Heart left ventricle (tissue), 16 donors: ENCODE results near the gene DUSP18. TPM values are rescaled to one million over a fixed set of nuclear protein-coding genes. Genes with fewer than 3 reads are reported as not detected.

Experiments
- ATAC-seq, 4 donors: fragments of 200-7000 bp; cut with Tn5 transposase; one replicate each; pipeline ENCODE4 v1.9.1; 2020 to 2022; ENCODE audit warnings: moderate library complexity in 4 of 4, mild to moderate bottlenecking in 3 of 4, moderate number of reproducible peaks in 1 of 4
- DNase-seq, 5 donors: peaks; one replicate each; pipeline ENCODE4 v3.0.0-alpha.2; 2020
- H3K27ac ChIP-seq, 12 donors: fragments of 200-600 bp; sonication (generic) in 4 of 12; one replicate each; pipeline versions ENCODE4 v1.5.0 to v1.8.0; 2016 to 2022; ENCODE audit warnings: mild to moderate bottlenecking in 2 of 12
- H3K27me3 ChIP-seq, 9 donors: fragments of 200-600 bp; sonication (generic) in 2 of 9; one replicate each; pipeline versions ENCODE4 v1.5.1 to v1.8.0; 2016 to 2022; ENCODE audit warnings: mild to moderate bottlenecking in 3 of 9
- H3K36me3 ChIP-seq, 9 donors: fragments of 200-600 bp; sonication (generic) in 2 of 9; one replicate each; pipeline versions ENCODE4 v1.5.0 to v1.8.0; 2018 to 2022; ENCODE audit warnings: mild to moderate bottlenecking in 2 of 9
- H3K4me1 ChIP-seq, 12 donors: fragments of 200-600 bp; sonication (generic) in 4 of 12; one replicate each; pipeline versions ENCODE4 v1.5.0 to v1.8.0; 2016 to 2022; ENCODE audit warnings: mild to moderate bottlenecking in 3 of 12
- H3K4me3 ChIP-seq, 12 donors: fragments of 200-600 bp; sonication (generic) in 4 of 12; one replicate each; pipeline versions ENCODE4 v1.5.0 to v1.8.0; 2017 to 2022; ENCODE audit warnings: mild to moderate bottlenecking in 9 of 12, moderate library complexity in 4 of 12
- H3K9me3 ChIP-seq, 12 donors: fragments of 200-600 bp; sonication (generic) in 4 of 12; one replicate each; pipeline versions ENCODE4 v1.5.0 to v1.8.0; 2016 to 2022; ENCODE audit warnings: mild to moderate bottlenecking in 1 of 12
- POLR2A ChIP-seq, 2 donors: fragments of 450-650 bp; IDR thresholded peaks; one replicate each; pipeline ENCODE4 v1.6.1; 2017; ENCODE audit warnings: antibody characterized with exemption in 2 of 2, mild to moderate bottlenecking in 2 of 2, moderate library complexity in 2 of 2
- WGBS, 4 donors: extraction: QIAGEN DNeasy Blood & Tissue Kit in 2 of 4; methylation state at CpG; one replicate each; pipeline versions ENCODE4 v1.1.5 to v1.1.7; 2013 to 2018; 5-methylcytosine and 5-hydroxymethylcytosine counted together
- intact Hi-C, 10 donors: fragments of 100-400 bp; cut with DNase I; formaldehyde crosslinking; loops; one replicate each; pipeline versions ENCODE4 v1.11.1 to v1.14.2; 2022
- polyA plus RNA-seq, 2 donors: library from polyadenylated mRNA; stranded (reverse); fragments of 200-250 nt; gene quantifications; one replicate each; pipeline ENCODE4 v1.2.3, GENCODE V29; 2013
- total RNA-seq, 9 donors: library from RNA; depleted of rRNA in 2 of 9; stranded (reverse); fragments of >200 nt in 2 of 9; fragmentation: NEBNext Ultra II Directional in 3 of 9; extraction: Animal tissue kit (Norgen Biotek cat#: 25700) in 3 of 9; gene quantifications; one replicate each; pipeline versions ENCODE4 v1.1.0 to v1.2.4, GENCODE V29; 2016 to 2023
- TF ChIP-seq, protein P1 (sequence below), 12 donors: fragments of 200-600 bp; sonication (generic) in 4 of 12; IDR thresholded peaks; one replicate each; pipeline versions ENCODE4 v1.5.0 to v1.8.0; 2018 to 2022; ENCODE audit warnings: antibody characterized with exemption in 12 of 12, mild to moderate bottlenecking in 5 of 12
- donor health status: ischemic (EF 13 %, LVEDD 7.1; RV severe dilation, severe dysfunction).
- donor health status: healthy with polysubstance abuse.
- donor health status: DM: no; HTN: yes; CAD: no.
- donor health status: DM: no; HTN: no; CAD: no.
- donor health status: ischemic (EF 25% LVEDD 6.9; RV normal size, moderate dysfunction).
- donor health status: ischemic (EF 25% LVEDD 5.7; RV mildly dilated, moderate dysfunction).
- donor health status: healthy.
- donor health status: DM: yes; HTN: yes; CAD: no.
- donor health status: ischemic (EF 35%, LVEDD 5.7; RV mildly dilated, moderate dysfunction).
- donor health status: nonischemic (EF 11% LVEDD 7.7; RV severe dilation, severe dysfunction).
- donor health status: DM: yes; HTN: yes; CAD: no.
- donor health status: PGD.
- donor health status: ischemic (EF 29% LVEDD 5.4; RV normal size, mild dysfunction).
- donor health status: nonischemic (EF 23%, LVEDD 6.1; RV moderate dilation, normal function).

Gene DUSP18
- total and polyA plus RNA-seq, 11 donors = 1.6 to 6.1 (median 3.1) TPM

DNA sequence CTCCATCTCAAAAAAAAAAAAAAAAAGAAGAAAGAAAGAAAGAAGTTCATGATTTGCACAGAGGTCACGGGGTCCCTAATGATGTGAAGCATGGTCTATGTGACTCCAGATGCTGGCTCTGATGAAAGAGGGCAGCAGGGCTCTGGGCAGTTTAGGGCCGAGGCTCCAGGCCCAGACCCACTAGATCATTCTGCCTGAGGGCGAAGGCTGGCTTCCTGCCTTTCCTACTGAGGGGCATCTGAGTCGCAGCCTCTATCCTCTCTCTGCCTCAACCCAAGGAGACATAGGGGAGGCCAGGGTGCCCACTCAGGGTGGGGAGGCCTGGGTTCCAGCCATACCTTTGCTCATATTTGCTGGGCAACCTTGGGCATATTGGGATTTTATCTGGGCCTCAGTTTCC lies 27.3 kb downstream of the DUSP18 start:
- WGBS, 4 donors = 86 to 98% (median 94%) methylated on average over 4 of the region's 4 CpGs
- Histone ChIP-seq H3K4me1 (peaks cover 0 to 45% (median 27%) of the 10 kb centered on the region in 12 donors), H3K27me3 (no peaks in the 10 kb centered on the region), H3K9me3 (no peaks in the 10 kb centered on the region), H3K36me3 (no peaks in the 10 kb centered on the region), H3K27ac (peak overlapping the region in 5 of 12 donors; percentile 15 to 64 (median 50)), H3K4me3 (no peak overlapping the region)
- TF ChIP-seq POLR2A (IDR thresholded peaks at IDR 0.05) = no peak
- TF ChIP-seq, protein P1, sequence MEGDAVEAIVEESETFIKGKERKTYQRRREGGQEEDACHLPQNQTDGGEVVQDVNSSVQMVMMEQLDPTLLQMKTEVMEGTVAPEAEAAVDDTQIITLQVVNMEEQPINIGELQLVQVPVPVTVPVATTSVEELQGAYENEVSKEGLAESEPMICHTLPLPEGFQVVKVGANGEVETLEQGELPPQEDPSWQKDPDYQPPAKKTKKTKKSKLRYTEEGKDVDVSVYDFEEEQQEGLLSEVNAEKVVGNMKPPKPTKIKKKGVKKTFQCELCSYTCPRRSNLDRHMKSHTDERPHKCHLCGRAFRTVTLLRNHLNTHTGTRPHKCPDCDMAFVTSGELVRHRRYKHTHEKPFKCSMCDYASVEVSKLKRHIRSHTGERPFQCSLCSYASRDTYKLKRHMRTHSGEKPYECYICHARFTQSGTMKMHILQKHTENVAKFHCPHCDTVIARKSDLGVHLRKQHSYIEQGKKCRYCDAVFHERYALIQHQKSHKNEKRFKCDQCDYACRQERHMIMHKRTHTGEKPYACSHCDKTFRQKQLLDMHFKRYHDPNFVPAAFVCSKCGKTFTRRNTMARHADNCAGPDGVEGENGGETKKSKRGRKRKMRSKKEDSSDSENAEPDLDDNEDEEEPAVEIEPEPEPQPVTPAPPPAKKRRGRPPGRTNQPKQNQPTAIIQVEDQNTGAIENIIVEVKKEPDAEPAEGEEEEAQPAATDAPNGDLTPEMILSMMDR (IDR thresholded peaks at IDR 0.05) = no peak
- no peak for ATAC-seq
- DNase-seq = no peak
- intact Hi-C loops = no loop called here

DNA sequence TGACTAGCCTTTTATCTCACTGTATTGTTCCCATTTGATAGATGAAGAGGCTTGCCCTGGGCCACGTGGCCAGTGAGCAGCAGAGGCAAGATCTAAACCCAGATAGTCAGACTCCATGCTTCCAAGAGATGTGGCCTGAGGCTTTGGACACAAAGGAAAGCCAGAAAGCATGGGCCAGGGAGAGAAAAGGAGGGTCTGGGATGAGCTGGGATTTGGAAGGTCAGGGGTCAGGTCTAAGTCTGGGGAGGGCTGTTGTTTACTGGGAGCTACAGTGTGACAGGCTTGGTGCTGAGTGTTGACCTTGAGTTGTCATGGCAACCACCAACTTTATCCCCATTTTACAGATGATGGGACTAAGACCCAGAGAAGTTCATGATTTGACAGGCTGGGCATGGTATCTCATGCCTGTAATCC lies 30.0 kb downstream of the DUSP18 start:
- 76 to 90% (median 79%) methylated on average over 1 of the region's 1 CpG for WGBS, 4 donors
- intact Hi-C loops = loop anchor here in 4 of 10 donors (5.0 to 10.0 kb wide), 4 partner anchors 35 to 285 kb away; no protein-coding TSS in a partner anchor
- peaks cover 0 to 47% (median 32%) of the 10 kb centered on the region in 12 donors for H3K4me1 ChIP-seq
- no peak overlapping the region for H3K27ac ChIP-seq
- TF ChIP-seq, protein P1 (IDR thresholded peaks at IDR 0.05) = no peak
- TF ChIP-seq POLR2A (IDR thresholded peaks at IDR 0.05) = no peak
- H3K9me3 ChIP-seq = no peaks in the 10 kb centered on the region
- DNase-seq = no peak
- no peaks in the 10 kb centered on the region for H3K27me3 ChIP-seq
- H3K4me3 ChIP-seq = peak overlapping the region in 1 of 12 donors; percentile 81
- no peaks in the 10 kb centered on the region for H3K36me3 ChIP-seq
- ATAC-seq = no peak

DNA sequence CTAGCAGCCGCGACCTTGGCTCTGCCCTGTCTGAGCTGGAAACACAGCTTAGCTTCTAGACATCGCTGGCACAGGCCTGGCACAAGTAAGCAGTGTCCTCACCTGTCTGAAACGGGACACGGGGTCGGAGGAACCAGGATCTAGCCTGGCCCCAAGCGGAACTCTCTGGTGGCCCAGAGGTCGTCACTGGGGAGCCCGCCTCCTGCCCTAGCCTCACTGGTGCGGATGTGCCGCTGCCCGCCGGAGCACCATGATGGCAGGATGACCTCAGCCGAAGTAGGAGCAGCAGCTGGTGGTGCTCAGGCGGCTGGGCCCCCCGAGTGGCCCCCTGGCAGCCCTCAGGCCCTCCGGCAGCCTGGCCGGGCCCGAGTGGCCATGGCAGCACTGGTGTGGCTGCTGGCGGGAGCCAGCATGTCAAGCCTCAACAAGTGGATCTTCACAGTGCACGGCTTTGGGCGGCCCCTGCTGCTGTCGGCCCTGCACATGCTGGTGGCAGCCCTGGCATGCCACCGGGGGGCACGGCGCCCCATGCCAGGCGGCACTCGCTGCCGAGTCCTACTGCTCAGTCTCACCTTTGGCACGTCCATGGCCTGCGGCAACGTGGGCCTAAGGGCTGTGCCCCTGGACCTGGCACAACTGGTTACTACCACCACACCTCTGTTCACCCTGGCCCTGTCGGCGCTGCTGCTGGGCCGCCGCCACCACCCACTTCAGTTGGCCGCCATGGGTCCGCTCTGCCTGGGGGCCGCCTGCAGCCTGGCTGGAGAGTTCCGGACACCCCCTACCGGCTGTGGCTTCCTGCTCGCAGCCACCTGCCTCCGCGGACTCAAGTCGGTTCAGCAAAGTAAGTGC lies 31.2 kb downstream of the DUSP18 start:
- TF ChIP-seq, protein P1 (IDR thresholded peaks at IDR 0.05) = no peak
- no peak for TF ChIP-seq POLR2A (IDR thresholded peaks at IDR 0.05)
- H3K27me3 ChIP-seq = no peaks in the 10 kb centered on the region
- 56 to 73% (median 62%) methylated on average over 24 to 45 of the region's 45 CpGs for WGBS, 4 donors
- H3K36me3 ChIP-seq = no peaks in the 10 kb centered on the region
- peak overlapping the region in 10 of 12 donors; percentile 79 to 98 (median 90) for H3K27ac ChIP-seq
- DNase-seq = peak in 3 of 5 donors; percentile 31 to 36 (median 36)
- H3K4me1 ChIP-seq = peaks cover 0 to 47% (median 32%) of the 10 kb centered on the region in 12 donors
- intact Hi-C loops = loop anchor here in 4 of 10 donors (5.0 to 10.0 kb wide), 4 partner anchors 36 to 286 kb away; no protein-coding TSS in a partner anchor
- no peaks in the 10 kb centered on the region for H3K9me3 ChIP-seq
- peak in 1 of 4 donors; percentile 1 for ATAC-seq
- peak overlapping the region; percentile 57 to 90 (median 74) for H3K4me3 ChIP-seq
